GM23338 (cell line): Measurements from ENCODE around the gene OBP2A. TPM values are rescaled to one million over a fixed set of nuclear protein-coding genes. Genes with fewer than 3 reads are reported as not detected.
"Not testable (repeated sequence)": the region's sequence is repeated elsewhere in the genome, so short reads cannot be mapped to it uniquely, and the experiment has no call there.

Experiments
- ATAC-seq: fragments of 200-7000 bp; cut with Tn5 transposase; 3 replicates; pipeline ENCODE4 v1.9.1; 2020
- DNase-seq: peaks from one replicate; pipeline ENCODE4 v3.0.0-alpha.2; 2015; ENCODE audit warnings: low spot score
- H2AFZ ChIP-seq: fragments of 200-600 bp; sonication (generic); 2 replicates; pipeline ENCODE4 v1.8.0; 2016; ENCODE audit warnings: antibody characterized with exemption, mild to moderate bottlenecking, moderate library complexity
- H3F3A ChIP-seq: fragments of 200-600 bp; sonication (generic); replicated peaks from 2 replicates; pipeline ENCODE4 v1.8.0; 2017; ENCODE audit warnings: antibody characterized with exemption, mixed run types, low read depth
- H3K27ac ChIP-seq: fragments of 200-600 bp; sonication (generic); 2 replicates; pipeline ENCODE4 v1.6.1; 2016; ENCODE audit warnings: low read depth
- H3K27me3 ChIP-seq: fragments of 200-600 bp; sonication (generic); 2 replicates; pipeline ENCODE4 v1.8.0; 2016; ENCODE audit warnings: mild to moderate bottlenecking, mixed run types, moderate library complexity; ENCODE audit not compliant: insufficient read depth
- H3K36me3 ChIP-seq: fragments of 200-600 bp; sonication (generic); 2 replicates; pipeline ENCODE4 v1.8.0; 2016; ENCODE audit warnings: mild to moderate bottlenecking; ENCODE audit not compliant: insufficient read depth
- H3K4me1 ChIP-seq: fragments of 200-600 bp; sonication (generic); 2 replicates; pipeline ENCODE4 v1.8.0; 2016; ENCODE audit warnings: mild to moderate bottlenecking, moderate library complexity; ENCODE audit not compliant: insufficient read depth
- H3K4me2 ChIP-seq: fragments of 200-600 bp; sonication (generic); 2 replicates; pipeline ENCODE4 v1.7.1; 2017; ENCODE audit warnings: mixed run types
- H3K4me3 ChIP-seq: fragments of 200-600 bp; sonication (generic); 2 replicates; pipeline ENCODE4 v1.6.1; 2016; ENCODE audit warnings: mixed run types
- H3K79me2 ChIP-seq: fragments of 200-600 bp; sonication (generic); replicated peaks from 2 replicates; pipeline ENCODE4 v1.8.0; 2017; ENCODE audit warnings: mild to moderate bottlenecking; ENCODE audit not compliant: insufficient read depth
- H3K9me2 ChIP-seq: fragments of 200-600 bp; sonication (generic); 2 replicates; pipeline ENCODE4 v1.8.0; 2017; ENCODE audit not compliant: insufficient read depth
- H4K20me1 ChIP-seq: fragments of 200-600 bp; sonication (generic); replicated peaks from 2 replicates; pipeline ENCODE4 v1.8.0; 2017; ENCODE audit warnings: mild to moderate bottlenecking; ENCODE audit not compliant: insufficient read depth
- H3K27ac Mint-ChIP-seq: 2 replicates; pipeline ENCODE4 v1.8.0; 2020; ENCODE audit warnings: inconsistent platforms, mild to moderate bottlenecking, moderate library complexity, mixed read lengths
- H3K27me3 Mint-ChIP-seq: 3 replicates; pipeline ENCODE4 v1.8.0; 2022; ENCODE audit warnings: low read depth, mild to moderate bottlenecking, moderate library complexity, mixed read lengths, inconsistent platforms; ENCODE audit not compliant: insufficient read depth, poor library complexity
- H3K36me3 Mint-ChIP-seq: 3 replicates; pipeline ENCODE4 v1.8.0; 2021; ENCODE audit warnings: low read depth, mild to moderate bottlenecking, inconsistent platforms, moderate library complexity, mixed read lengths
- H3K4me1 Mint-ChIP-seq: 3 replicates; pipeline ENCODE4 v1.8.0; 2020; ENCODE audit warnings: mild to moderate bottlenecking, inconsistent platforms, mixed read lengths
- H3K4me3 Mint-ChIP-seq: 3 replicates; pipeline ENCODE4 v1.8.0; 2021; ENCODE audit warnings: moderate library complexity, mild to moderate bottlenecking, inconsistent platforms, mixed read lengths
- H3K9me3 Mint-ChIP-seq: 3 replicates; pipeline ENCODE4 v1.8.0; 2020; ENCODE audit warnings: moderate library complexity, mild to moderate bottlenecking, inconsistent platforms, mixed read lengths
- ZNF331 ChIP-seq: fragments of 250-450 bp; sonication (Bioruptor Pico); IDR thresholded peaks from 2 replicates; pipeline ENCODE4 v1.5.0; 2020; ENCODE audit warnings: low read depth, mild to moderate bottlenecking, moderate library complexity
- ZNF462 ChIP-seq: fragments of 250-450 bp; sonication (Bioruptor Pico); IDR thresholded peaks from 2 replicates; pipeline ENCODE4 v1.5.0; 2020; ENCODE audit warnings: mild to moderate bottlenecking, moderate library complexity
- polyA plus RNA-seq: library from polyadenylated mRNA; unstranded; fragments of >200 nt; fragmentation: Nextera tagmentation; extraction: Ambion mirVana; gene quantifications from 2 replicates; pipeline ENCODE4 v1.2.1, GENCODE V29; 2016
- total RNA-seq: library from RNA; depleted of rRNA; stranded (reverse); fragments of >200 nt; shearing (Covaris generic); gene quantifications from 2 replicates; pipeline ENCODE4 v1.2.3, GENCODE V29; 2014

OBP2A gene
- total and polyA plus RNA-seq, 2 experiments from 2014 or later = not detected

GRCh38 chr9:135544981-135545635, 818 bp upstream of the OBP2A start (continued):
- no peak for TF ChIP-seq ZNF462 (CRISPR knock-in tag)
- TF ChIP-seq ZNF331 (CRISPR knock-in tag) = no peak

- H2AFZ ChIP-seq, H3K4me1 ChIP-seq, H3K4me3 ChIP-seq, H3K9me3 Mint-ChIP-seq, H3F3A ChIP-seq, H3K4me3 Mint-ChIP-seq, H3K27me3 ChIP-seq, H3K27ac ChIP-seq, DNase-seq, H4K20me1 ChIP-seq, H3K36me3 Mint-ChIP-seq, H3K79me2 ChIP-seq, H3K36me3 ChIP-seq, H3K9me2 ChIP-seq, ATAC-seq, H3K4me1 Mint-ChIP-seq, H3K27ac Mint-ChIP-seq, H3K4me2 ChIP-seq: not testable (repeated sequence)
- H3K27me3 Mint-ChIP-seq = peaks cover 10% of the 10 kb centered on the region
These were observed 1.1 kb downstream of the OBP2A start for GRCh38 chr9:135546792-135547617.
